RWPE1 (cell line): Measurements from ENCODE around the gene PTPRF.

Experiments
- CTCF ChIA-PET: fragments of 350-600 bp; sonication (Branson Sonifier 250); formaldehyde crosslinking; extraction: SDS; loops from one replicate; lab custom pipeline; 2021; lab: Yijun Ruan, JAX
- POLR2A ChIA-PET: fragments of 400-600 bp; formaldehyde crosslinking; extraction: SDS; loops from one replicate; lab custom pipeline; 2020; ENCODE audit warnings: antibody characterized with exemption; ENCODE audit not compliant: low non-redundant PET; lab: Yijun Ruan, JAX
- DNase-seq: peaks from one replicate; pipeline ENCODE4 v3.0.0; 2012; ENCODE audit warnings: low spot score
- H3K27ac ChIP-seq: fragments of 450-650 bp; 2 replicates; pipeline ENCODE4 v1.5.1; 2017
- CTCF ChIP-seq: fragments of 450-650 bp; conservative IDR thresholded peaks from 2 replicates; pipeline ENCODE4 v1.5.1; 2017; ENCODE audit warnings: low read depth, mild to moderate bottlenecking

PTPRF gene

GRCh38 chr1:43532716-43533115 lies 2.0 kb downstream of the PTPRF start:
- no peak for DNase-seq
- TF ChIP-seq CTCF: no peak
- ChIA-PET CTCF (interaction anchor here (0.5 to 1.2 kb wide), 4 partner anchors 9 to 397 kb away, joined by 3 to 7 read pairs (median 4); no protein-coding TSS in a partner anchor), POLR2A (interaction anchor here (0.8 kb wide), 1 partner anchor 14 kb away, joined by 3 read pairs; no protein-coding TSS in a partner anchor)
- H3K27ac ChIP-seq: peak overlapping the region; percentile 92

GRCh38 chr1:43533584-43533983 lies 2.9 kb downstream of the PTPRF start:
- H3K27ac ChIP-seq: peak overlapping the region; percentile 92
- POLR2A ChIA-PET: no interaction called here
- DNase-seq: no peak
- no peak for TF ChIP-seq CTCF
- CTCF ChIA-PET: interaction anchor here (0.6 kb wide), 2 partner anchors 137 to 857 kb away, joined by 3 to 5 read pairs; no protein-coding TSS in a partner anchor

GRCh38 chr1:43534256-43534655 lies 3.6 kb downstream of the PTPRF start:
- TF ChIP-seq CTCF: no peak
- POLR2A ChIA-PET: interaction anchor here (1.3 kb wide), 1 partner anchor 15 kb away, joined by 4 read pairs; no protein-coding TSS in a partner anchor
- CTCF ChIA-PET: no interaction called here
- DNase-seq: no peak
- H3K27ac ChIP-seq: peak overlapping the region; percentile 27; the same call in 1 of the 2 replicates

- no peak for DNase-seq
- CTCF ChIA-PET: interaction anchor here (0.6 to 1.0 kb wide), 2 partner anchors 17 to 790 kb away, joined by 3 to 4 read pairs; no protein-coding TSS in a partner anchor
- POLR2A ChIA-PET: interaction anchor here (0.6 kb wide), 1 partner anchor 409 kb away, joined by 6 read pairs; no protein-coding TSS in a partner anchor
- H3K27ac ChIP-seq: peak overlapping the region; percentile 71
- TF ChIP-seq CTCF: no peak
Measured at GRCh38 chr1:43536196-43536863, 5.6 kb downstream of the PTPRF start.

GRCh38 chr1:43536864-43537358 lies 6.2 kb downstream of the PTPRF start:
- no peak for TF ChIP-seq CTCF
- H3K27ac ChIP-seq: peak overlapping the region; percentile 71
- CTCF ChIA-PET: interaction anchor here (1.0 kb wide), 1 partner anchor 16 kb away, joined by 4 read pairs; no protein-coding TSS in a partner anchor
- no peak for DNase-seq
- POLR2A ChIA-PET: interaction anchor here (0.6 kb wide), 1 partner anchor 409 kb away, joined by 6 read pairs; no protein-coding TSS in a partner anchor

GRCh38 chr1:43537423-43538142 lies 6.9 kb downstream of the PTPRF start:
- no peak for TF ChIP-seq CTCF
- ChIA-PET CTCF (no interaction called here), POLR2A (interaction anchor here (0.6 kb wide), 1 partner anchor 13 kb away, joined by 3 read pairs; no protein-coding TSS in a partner anchor)
- no peak for DNase-seq
- H3K27ac ChIP-seq: peak overlapping the region; percentile 71
